Measurements from ENCODE around the gene GAREM1. TPM values are rescaled to one million over a fixed set of nuclear protein-coding genes. Genes with fewer than 3 reads are reported as not detected.

The GAREM1 gene
- total RNA-seq, 1 experiment from 2014 or later, result 11.1 TPM

DNA sequence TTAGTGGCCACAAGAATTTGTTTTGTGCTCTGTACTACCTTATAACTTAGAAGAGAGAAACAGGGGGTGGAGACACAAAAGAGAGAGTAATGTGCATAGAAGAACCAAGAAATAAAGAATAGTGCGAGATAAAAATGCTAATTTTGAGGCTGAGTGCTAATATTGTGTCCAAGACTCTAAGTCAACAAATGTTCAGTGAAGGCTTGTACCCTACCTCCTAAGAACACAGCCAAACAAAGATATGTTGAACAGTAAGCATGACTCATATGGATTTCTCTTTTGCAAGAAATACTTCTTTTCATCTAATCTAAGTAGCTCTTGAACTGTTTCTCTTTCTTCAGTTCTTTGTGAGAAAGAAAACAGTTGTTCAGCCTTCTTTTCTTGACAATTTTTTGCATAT lies 45.2 kb downstream of the GAREM1 start:
- Histone ChIP-seq H3K36me3 (ENCODE audit: control insufficient read depth in 1 of 2, insufficient read depth in 2 of 2, low read length in 2 of 2) (no peaks in the 10 kb centered on the region), H3K9me3 (ENCODE audit: control insufficient read depth in 1 of 2, insufficient read depth in 1 of 2, low read depth in 1 of 2, low read length in 2 of 2) (no peaks in the 10 kb centered on the region), H3K79me2 (ENCODE audit: insufficient read depth, low read length) (no peaks in the 10 kb centered on the region), H3K9me2 (ENCODE audit: insufficient read depth) (no peaks in the 10 kb centered on the region), H3K4me1 (ENCODE audit: control insufficient read depth in 1 of 2, insufficient read depth in 2 of 2, low read length in 2 of 2) (no peaks in the 10 kb centered on the region), H4K20me1 (ENCODE audit: insufficient read depth) (no peaks in the 10 kb centered on the region), H3K9ac (ENCODE audit: low read length) (no peak overlapping the region), H2AFZ (ENCODE audit: low read depth, low read length, poor library complexity, severe bottlenecking) (no peak overlapping the region), H3K27me3 (ENCODE audit: insufficient read depth, low read length) (no peaks in the 10 kb centered on the region), H3K4me2 (ENCODE audit: low read length) (no peak overlapping the region), H3K27ac (ENCODE audit: low read depth, low read length) (no peak overlapping the region), H3K4me3 (replicated peaks in 1 of 2; ENCODE audit: low read depth in 1 of 2, low read length in 2 of 2) (no peak overlapping the region)
- ChIA-PET RAD21 (ENCODE audit: low non-redundant PET in 1 of 2, low total read pairs in 2 of 2, uncharacterized antibody in 2 of 2, unreplicated experiment in 2 of 2) (no interaction called here), CTCF (no interaction called here), POLR2A (no interaction called here)
- intact Hi-C loops (cut with micrococcal nuclease), result no loop called here
- TF ChIP-seq EZH2 (IDR thresholded peaks at IDR 0.05), result no peak
- TF ChIP-seq, protein P1, sequence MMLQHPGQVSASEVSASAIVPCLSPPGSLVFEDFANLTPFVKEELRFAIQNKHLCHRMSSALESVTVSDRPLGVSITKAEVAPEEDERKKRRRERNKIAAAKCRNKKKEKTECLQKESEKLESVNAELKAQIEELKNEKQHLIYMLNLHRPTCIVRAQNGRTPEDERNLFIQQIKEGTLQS (IDR thresholded peaks at IDR 0.05), result no peak
- TF ChIP-seq, protein P2, sequence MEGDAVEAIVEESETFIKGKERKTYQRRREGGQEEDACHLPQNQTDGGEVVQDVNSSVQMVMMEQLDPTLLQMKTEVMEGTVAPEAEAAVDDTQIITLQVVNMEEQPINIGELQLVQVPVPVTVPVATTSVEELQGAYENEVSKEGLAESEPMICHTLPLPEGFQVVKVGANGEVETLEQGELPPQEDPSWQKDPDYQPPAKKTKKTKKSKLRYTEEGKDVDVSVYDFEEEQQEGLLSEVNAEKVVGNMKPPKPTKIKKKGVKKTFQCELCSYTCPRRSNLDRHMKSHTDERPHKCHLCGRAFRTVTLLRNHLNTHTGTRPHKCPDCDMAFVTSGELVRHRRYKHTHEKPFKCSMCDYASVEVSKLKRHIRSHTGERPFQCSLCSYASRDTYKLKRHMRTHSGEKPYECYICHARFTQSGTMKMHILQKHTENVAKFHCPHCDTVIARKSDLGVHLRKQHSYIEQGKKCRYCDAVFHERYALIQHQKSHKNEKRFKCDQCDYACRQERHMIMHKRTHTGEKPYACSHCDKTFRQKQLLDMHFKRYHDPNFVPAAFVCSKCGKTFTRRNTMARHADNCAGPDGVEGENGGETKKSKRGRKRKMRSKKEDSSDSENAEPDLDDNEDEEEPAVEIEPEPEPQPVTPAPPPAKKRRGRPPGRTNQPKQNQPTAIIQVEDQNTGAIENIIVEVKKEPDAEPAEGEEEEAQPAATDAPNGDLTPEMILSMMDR (IDR thresholded peaks at IDR 0.05 in 2 of 3, conservative IDR thresholded peaks at IDR 0.05 in 1 of 3; ENCODE audit: borderline replicate concordance in 1 of 3, insufficient read depth in 1 of 3, low read depth in 2 of 3, low read length in 2 of 3), result no peak
- TF ChIP-seq SP1 (IDR thresholded peaks at IDR 0.05; ENCODE audit: low read depth), result no peak
- TF ChIP-seq POLR2AphosphoS5 (IDR thresholded peaks at IDR 0.05; ENCODE audit: low read depth, low read length), result no peak
- BruUV-seq (replicated peaks), result no TSS peak
- no peak for ATAC-seq
- DNase-seq (ENCODE audit: low read depth, low spot score), result no peak

DNA sequence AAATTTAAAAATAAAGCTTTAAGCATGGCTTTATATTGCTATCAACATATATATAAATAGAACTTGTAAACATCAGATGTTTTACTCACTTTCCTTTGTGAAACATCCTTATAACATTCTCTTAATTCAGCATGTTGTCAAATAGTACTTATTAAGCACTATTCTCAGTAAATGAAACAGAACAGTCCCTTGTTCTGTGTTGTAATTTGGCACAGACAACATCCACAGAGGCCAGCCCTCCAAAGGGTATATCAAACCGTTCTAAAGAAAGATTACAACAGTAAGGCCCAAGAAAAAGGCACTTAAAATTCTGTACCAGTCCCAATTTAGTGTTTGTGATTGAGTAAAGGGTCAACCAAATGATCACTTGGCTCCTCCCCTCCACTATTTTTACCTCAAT lies 46.0 kb downstream of the GAREM1 start:
- no peaks in the 10 kb centered on the region for H4K20me1 ChIP-seq (ENCODE audit: insufficient read depth)
- H3K4me2 ChIP-seq (ENCODE audit: low read length), result no peak overlapping the region
- CTCF ChIA-PET, result no interaction called here
- POLR2A ChIA-PET, result no interaction called here
- no peaks in the 10 kb centered on the region for H3K36me3 ChIP-seq (ENCODE audit: control insufficient read depth in 1 of 2, insufficient read depth in 2 of 2, low read length in 2 of 2)
- no peaks in the 10 kb centered on the region for H3K79me2 ChIP-seq (ENCODE audit: insufficient read depth, low read length)
- no peak overlapping the region for H2AFZ ChIP-seq (ENCODE audit: low read depth, low read length, poor library complexity, severe bottlenecking)
- ATAC-seq, result no peak
- no TSS peak for BruUV-seq (replicated peaks)
- no peaks in the 10 kb centered on the region for H3K27me3 ChIP-seq (ENCODE audit: insufficient read depth, low read length)
- no peak overlapping the region for H3K9ac ChIP-seq (ENCODE audit: low read length)
- no peaks in the 10 kb centered on the region for H3K9me3 ChIP-seq (ENCODE audit: control insufficient read depth in 1 of 2, insufficient read depth in 1 of 2, low read depth in 1 of 2, low read length in 2 of 2)
- no peak overlapping the region for H3K4me3 ChIP-seq (replicated peaks in 1 of 2; ENCODE audit: low read depth in 1 of 2, low read length in 2 of 2)
- no peak overlapping the region for H3K27ac ChIP-seq (ENCODE audit: low read depth, low read length)
- no peak for DNase-seq (ENCODE audit: low read depth, low spot score)
- intact Hi-C loops (cut with micrococcal nuclease), result no loop called here
- RAD21 ChIA-PET (ENCODE audit: low non-redundant PET in 1 of 2, low total read pairs in 2 of 2, uncharacterized antibody in 2 of 2, unreplicated experiment in 2 of 2), result no interaction called here
- no peaks in the 10 kb centered on the region for H3K4me1 ChIP-seq (ENCODE audit: control insufficient read depth in 1 of 2, insufficient read depth in 2 of 2, low read length in 2 of 2)
- H3K9me2 ChIP-seq (ENCODE audit: insufficient read depth), result no peaks in the 10 kb centered on the region
- TF ChIP-seq CBX3 (IDR thresholded peaks at IDR 0.05; ENCODE audit: low read depth), result no peak
- TF ChIP-seq POLR2AphosphoS5 (IDR thresholded peaks at IDR 0.05; ENCODE audit: low read depth, low read length), result no peak
- TF ChIP-seq, protein P1 (IDR thresholded peaks at IDR 0.05), result no peak
- TF ChIP-seq JUND (IDR thresholded peaks at IDR 0.05), result no peak
- no peak for TF ChIP-seq ELF1 (IDR thresholded peaks at IDR 0.05; ENCODE audit: borderline replicate concordance, low read depth)
- TF ChIP-seq, protein P3, sequence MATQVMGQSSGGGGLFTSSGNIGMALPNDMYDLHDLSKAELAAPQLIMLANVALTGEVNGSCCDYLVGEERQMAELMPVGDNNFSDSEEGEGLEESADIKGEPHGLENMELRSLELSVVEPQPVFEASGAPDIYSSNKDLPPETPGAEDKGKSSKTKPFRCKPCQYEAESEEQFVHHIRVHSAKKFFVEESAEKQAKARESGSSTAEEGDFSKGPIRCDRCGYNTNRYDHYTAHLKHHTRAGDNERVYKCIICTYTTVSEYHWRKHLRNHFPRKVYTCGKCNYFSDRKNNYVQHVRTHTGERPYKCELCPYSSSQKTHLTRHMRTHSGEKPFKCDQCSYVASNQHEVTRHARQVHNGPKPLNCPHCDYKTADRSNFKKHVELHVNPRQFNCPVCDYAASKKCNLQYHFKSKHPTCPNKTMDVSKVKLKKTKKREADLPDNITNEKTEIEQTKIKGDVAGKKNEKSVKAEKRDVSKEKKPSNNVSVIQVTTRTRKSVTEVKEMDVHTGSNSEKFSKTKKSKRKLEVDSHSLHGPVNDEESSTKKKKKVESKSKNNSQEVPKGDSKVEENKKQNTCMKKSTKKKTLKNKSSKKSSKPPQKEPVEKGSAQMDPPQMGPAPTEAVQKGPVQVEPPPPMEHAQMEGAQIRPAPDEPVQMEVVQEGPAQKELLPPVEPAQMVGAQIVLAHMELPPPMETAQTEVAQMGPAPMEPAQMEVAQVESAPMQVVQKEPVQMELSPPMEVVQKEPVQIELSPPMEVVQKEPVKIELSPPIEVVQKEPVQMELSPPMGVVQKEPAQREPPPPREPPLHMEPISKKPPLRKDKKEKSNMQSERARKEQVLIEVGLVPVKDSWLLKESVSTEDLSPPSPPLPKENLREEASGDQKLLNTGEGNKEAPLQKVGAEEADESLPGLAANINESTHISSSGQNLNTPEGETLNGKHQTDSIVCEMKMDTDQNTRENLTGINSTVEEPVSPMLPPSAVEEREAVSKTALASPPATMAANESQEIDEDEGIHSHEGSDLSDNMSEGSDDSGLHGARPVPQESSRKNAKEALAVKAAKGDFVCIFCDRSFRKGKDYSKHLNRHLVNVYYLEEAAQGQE (IDR thresholded peaks at IDR 0.05; ENCODE audit: low read depth), result no peak
- no peak for TF ChIP-seq EZH2phosphoT487 (IDR thresholded peaks at IDR 0.05; ENCODE audit: borderline replicate concordance)
- TF ChIP-seq CEBPB (IDR thresholded peaks at IDR 0.05; ENCODE audit: low read depth), result no peak
- no peak for TF ChIP-seq FOSL1 (IDR thresholded peaks at IDR 0.05; ENCODE audit: low read depth)
- TF ChIP-seq, protein P2 (IDR thresholded peaks at IDR 0.05 in 2 of 3, conservative IDR thresholded peaks at IDR 0.05 in 1 of 3; ENCODE audit: borderline replicate concordance in 1 of 3, insufficient read depth in 1 of 3, low read depth in 2 of 3, low read length in 2 of 3), result no peak

All from HCT116 (cell line).